Activated effector memory CD4-positive, alpha-beta T cell treated with anti-CD3 and anti-CD28 coated beads, Interleukin-2, amount 50 U/mL, for 16 hours (primary cell): ENCODE results near the gene AHNAK2.

Experiments
- DNase-seq: peaks from one replicate; pipeline ENCODE4 v3.0.0-alpha.2; 2020

The AHNAK2 gene

DNA sequence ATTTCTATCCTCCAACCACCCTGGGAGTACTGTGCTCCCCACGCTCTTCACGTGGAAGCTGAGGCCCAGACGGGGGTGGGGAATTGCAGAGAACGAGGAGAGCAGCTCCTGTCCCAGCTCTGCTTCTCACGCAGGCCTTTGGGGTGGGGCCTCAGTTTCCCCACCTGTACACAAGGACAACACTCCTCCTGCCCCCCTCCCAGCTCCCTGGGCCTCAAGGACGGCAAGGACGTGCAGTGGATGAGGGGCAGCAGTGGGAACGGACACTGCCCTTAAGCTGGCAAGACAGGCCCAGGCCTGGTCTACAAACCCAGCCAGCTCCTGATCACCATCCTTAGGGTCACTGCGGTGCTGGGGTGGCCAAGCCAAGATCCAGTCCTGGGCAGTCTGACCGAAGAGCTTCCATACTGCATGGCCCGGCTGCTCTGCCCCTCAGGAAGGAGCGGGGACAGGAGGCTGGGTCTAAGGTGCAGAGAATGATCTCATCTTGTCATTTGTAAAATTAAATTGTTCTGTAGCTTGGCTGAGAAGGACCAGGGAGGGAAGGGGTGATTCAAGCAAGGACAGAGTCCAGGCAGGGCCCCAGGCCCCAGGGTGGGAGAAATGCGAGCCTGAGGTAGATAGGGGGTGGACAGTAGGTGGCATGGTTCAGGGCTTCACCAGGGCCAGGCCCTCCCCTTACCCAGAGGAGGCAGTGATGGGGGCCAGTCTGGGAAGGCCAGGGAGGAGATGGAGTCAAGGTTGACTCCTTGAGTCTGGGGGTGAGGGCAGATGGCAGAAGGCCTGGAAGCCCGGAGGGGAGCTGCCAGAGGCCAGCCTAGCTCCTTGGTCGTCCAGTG lies 6.1 kb upstream of the AHNAK2 start:
- DNase-seq: no peak

DNA sequence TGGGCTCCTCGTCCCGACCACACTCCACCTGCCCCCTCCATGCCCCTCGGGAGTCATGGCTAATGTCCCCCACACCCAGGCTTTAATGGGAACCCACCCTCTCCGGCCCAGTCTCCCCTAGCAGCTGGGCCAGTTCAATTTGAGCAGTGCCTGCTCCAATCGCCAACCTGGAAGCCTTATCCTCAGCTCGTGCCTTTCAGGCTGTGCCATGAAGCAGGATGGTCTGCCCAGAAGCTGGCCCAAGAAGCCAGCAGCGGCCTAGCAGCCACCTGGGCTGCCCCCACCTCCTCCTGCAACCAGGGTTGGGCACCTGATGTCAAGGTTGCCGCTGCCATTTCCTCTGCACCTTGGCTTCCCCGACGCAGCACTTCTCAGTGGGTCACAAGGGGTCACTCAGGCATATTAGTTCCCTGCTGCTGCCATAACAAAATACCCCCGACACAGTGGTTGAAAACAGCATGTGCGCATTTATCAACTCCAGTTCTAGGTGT lies 5.1 kb upstream of the AHNAK2 start:
- DNase-seq: no peak

DNA sequence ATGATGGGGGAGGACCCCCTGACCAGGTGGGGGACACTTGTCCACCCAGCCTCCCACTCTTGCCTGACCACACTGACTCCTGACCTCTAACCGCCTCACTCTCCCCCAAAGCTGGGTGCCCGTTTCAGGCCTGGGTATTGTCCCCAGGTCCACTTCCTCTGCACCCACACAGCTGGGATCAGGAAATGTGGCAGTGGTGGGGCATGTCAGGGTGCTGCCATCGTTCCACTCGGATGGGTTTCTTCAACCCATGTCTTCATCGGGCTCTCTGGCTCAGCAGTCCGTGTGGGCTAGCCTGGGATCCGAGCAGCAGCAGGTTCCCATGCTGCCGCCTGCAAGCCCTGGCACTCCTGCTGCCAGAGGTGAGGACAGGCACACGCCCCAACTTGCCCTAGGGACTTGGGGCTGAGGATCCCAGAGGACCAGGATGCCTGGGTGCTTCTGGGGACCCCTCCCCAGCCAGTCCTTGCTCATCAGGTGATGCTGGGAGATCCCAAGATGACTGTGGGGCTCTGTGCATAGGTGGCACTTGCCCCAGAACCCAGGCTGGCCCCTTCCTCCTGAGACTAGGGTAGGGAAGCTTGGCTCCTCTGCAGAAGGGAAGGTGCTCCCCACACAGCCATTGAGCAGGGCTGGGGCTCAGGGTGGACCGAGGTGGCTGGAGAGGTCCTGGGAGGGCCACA lies 4.5 kb upstream of the AHNAK2 start:
- no peak for DNase-seq

DNA sequence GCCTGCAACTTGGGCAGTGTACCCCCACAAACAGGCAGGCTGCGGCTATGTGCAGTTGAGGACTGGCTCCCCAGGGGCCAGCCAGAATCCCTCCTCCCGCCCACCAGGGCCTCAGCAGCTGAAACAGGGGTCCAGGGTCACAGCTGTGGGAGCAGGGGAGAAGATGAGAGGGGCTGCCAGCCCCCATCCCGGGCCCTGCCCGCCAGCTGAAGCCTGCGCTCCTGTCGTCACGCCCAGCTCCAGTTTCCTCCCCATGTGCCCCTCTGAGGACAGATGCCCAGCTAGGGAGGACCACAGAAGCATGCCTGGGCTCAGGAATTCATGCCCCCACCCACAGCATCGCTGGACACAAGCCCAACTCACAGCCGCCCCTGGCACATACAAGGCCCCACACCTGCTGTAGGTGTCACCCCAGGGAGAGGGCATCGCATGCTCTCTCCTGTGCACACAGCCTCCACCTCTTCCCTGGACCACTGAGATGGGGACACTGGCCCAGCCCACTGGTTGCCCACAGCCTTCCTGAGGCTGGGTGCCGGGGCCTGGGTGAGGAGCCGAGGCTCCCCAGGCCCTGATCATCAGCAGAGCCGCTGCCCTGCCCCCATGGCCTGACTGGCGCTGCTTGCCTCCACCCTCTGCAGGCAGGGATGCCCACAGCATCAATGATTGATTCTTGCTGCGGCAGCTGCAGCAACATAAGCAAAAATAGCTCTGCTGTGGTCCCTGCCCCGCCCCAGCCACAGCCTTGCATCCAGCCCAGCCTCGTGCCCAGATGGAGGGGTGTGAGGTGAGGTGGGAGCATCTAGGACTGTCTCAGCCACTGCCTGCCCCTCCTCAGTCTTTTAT lies 3.7 kb upstream of the AHNAK2 start:
- no peak for DNase-seq

DNA sequence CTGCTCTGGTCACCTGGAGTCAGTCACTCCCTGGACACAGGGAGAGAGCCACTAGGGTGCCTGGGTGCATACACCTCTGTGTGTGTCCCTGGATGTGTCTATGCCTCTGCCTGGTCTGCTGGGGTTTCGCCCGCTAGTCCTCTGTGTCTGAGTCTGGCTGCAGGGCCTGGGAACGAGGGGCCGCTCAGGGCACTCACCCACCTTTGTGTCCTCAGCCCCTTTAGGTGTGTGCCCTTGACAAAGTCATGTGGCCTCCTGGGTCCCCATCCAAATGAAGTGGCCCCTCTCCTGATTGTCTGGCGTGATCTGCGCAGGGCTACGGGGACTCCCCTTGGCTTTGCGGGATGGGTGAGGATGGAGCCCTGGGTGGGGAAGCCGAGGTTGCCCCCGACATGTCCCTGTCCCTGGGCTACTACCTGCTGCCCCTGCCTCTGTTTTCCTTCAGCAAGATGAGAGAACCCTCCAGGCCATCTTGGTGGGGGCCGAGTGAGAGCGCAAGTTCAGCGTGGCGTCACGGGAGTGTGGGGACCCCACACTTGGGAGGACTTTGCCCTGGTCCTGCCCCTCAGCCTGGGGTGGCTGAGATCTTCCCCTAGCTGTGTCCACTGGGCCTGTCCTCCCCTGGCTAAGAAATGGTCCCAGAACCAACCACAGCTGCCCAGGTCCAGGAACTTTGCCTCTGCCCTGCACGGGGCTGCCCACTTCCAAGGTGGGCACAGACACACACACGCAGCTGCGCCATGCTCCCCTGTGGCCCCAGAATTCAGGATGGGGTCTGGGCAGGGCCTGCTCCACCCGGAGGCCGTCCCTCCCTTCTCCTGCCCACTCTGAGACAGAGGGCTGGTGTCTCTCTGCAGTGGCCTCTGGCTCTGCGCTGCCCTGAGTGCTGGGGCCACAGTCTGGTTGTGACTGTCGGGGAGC lies 2.7 kb upstream of the AHNAK2 start:
- no peak for DNase-seq

DNA sequence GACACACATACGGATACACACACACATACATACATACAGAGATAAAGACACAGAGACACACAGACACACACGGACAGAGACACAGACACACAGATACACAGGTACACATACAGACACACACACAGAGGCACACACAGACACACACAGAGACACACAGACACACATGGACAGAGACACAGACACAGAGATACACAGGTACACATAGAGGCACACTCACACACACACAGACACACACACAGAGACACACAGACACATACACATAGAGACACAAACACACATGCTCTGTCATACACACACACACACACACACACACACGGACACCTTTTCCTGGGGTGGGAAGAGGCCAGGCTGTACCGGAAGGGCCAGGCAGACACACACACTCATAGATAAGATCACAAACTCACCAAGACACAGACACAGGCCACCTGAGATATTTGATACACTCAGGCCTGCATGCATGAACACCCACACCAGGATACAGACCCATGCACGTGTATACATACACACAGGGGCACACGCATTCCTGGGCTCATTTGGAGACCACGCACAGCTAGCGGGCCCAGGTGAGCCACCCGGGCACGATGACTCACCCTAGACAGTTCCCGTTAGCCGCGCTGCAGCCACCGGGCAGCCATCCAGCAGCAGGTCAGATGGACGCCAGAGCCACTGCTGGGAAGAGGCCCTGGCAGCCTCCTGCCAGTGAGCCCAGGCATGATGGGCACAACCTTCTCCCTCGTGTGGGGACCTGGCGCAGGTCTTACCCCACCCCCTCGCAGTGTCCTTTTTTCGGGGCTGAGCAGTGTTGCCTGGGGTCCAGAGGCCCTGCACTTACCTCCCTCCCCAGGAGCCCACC lies 1.8 kb upstream of the AHNAK2 start:
- DNase-seq: no peak

DNA sequence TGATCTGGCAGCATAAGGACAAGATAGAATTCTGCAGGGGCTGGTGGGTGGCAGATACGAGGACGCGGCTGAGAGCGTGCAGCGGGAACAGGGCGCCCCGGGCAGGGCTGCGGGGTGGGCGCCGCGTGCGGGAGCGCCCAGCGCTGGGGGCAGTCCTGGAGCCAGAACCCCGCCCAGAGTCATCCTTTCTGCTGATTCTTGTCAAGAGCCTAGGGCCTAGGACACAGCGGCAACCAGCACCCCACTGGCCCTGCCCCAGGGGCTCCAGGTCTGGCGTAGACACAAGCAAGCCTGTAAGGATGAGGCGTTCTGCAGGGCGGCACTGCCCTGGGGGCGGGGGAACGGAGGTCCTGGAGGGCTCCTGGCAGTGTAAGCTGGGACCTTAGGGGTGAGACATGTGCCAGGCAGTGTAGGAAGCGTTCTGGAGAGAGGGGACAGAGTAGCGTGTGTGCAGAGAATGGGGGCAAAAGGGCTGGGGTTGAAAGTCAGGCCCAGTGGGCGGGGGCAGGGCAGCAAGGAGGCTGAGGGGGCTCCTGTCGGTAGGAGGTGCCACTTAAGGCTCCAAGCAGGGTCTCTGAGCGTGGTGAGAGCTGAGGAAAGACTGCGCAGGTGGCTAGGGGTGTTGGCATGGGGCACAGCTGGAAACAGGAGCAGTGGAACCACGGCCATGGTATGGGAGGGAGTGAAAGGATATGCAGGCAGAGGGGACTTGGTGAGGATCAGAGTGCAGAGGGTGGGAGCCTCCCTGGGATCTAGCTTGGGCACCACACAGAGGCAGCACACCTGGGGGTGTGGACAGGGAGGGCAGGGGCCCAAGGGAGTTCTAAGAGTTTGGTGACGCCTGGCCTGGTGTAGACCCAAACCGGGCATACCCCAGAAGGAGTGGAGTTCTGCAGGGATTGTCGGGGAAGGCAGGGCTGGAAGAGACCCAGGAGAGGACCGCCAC lies 845 bp upstream of the AHNAK2 start:
- DNase-seq: no peak

DNA sequence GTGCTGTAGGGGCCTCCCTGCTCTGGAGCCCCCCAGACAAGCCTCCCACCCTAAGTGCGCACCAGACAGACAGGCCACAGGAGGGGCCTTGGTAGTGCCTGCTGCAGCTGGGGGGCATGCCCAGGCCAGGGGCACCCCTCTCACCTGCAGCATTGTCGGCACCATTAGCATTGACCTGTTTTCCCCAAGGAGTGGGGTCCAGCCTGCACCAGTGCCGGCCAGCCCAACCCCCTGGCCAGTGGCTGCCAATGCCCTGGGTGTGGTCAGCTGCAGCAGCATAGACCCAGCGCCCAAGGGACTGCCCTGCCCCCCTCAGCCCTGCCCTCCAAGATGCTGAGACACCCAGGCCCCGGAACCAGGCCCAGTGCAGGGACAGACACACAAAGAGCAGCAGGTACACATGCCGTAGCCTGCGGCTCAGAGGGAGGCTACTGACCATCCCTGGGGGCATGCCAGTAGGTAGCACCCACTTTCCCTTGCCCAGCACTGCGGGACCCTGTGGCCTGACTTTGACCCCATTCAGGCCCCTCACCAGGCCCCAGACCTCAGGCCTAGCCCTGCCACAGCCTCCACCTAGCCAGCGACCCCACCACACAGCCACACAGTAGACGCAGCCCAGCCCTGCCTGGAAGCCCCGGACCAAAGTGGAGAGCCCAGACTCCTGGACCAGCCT lies 1.0 kb downstream of the AHNAK2 start:
- DNase-seq: no peak

DNA sequence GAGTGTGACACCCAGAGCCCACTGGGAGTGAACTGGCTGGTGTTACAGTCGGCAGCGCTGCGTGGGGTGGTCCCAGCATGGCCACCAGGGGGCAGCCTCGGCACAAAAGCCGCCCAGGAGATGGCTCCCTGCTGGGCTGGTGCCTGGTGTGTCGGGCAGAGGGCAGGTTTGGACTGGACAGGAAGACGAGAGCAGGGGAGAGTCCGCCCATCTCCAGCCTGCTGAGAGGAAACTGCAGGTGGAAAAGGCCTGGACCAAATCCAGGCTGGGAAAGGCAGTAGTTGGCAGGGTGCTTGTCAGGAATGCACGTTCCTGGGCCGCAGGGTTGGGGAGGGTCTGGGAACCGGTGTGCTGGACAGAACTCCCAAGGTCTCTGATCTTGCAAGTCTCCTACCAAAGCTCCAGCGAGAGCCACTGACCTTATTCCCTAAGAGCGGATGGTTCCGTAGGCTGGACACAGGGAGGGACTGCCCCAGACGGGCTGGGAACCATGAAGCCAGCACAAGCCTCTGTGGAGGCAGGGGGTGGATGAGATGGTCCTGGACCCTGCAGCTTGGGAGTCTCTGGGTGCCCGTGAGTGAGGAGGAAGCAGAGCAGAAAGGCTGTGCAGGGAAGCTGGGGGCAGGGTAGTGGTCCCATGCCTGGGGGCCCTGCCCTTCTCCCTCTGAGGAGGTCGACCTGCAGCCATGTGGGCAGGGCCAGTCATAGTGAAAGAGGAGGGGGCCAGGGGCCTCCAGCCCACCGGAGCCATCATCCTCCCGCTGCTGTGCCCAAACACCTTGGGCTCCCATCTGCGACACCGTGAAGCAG lies 1.8 kb downstream of the AHNAK2 start:
- peak; percentile 95 for DNase-seq

DNA sequence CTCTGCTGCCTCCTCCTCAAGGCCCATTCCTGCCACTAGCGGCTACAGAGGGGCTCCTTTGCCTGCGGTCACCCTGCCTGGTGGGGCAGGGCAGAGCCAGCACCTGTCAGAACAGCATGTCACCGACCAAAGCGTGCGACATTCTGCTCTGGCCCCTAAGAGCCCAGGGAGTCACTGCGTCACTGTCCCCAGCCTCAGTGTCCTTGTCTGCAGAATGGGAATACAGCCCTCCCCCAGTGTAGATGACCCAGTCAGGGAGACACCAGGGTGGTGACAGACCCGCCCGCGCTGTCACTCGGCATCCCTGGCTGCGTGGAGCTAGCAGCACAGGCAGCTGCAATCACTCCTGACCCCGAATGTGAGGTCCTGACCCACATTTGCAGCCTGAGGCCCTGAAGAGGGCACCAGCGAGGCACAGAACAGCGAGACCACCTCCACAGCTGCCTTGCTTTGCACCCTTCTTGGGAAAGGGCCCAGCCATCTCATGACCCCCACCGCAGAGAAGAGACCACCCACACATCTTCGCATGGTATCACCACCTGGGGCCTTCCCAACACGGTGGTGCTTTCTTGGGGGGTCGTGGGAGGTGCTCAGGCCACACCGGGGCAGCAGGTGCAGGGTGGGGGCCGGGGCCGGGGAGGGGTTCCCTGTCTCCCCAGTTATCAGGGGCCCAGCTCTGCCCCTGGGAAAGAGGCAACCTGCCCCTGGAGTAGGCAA lies 2.5 kb downstream of the AHNAK2 start:
- DNase-seq: no peak

DNA sequence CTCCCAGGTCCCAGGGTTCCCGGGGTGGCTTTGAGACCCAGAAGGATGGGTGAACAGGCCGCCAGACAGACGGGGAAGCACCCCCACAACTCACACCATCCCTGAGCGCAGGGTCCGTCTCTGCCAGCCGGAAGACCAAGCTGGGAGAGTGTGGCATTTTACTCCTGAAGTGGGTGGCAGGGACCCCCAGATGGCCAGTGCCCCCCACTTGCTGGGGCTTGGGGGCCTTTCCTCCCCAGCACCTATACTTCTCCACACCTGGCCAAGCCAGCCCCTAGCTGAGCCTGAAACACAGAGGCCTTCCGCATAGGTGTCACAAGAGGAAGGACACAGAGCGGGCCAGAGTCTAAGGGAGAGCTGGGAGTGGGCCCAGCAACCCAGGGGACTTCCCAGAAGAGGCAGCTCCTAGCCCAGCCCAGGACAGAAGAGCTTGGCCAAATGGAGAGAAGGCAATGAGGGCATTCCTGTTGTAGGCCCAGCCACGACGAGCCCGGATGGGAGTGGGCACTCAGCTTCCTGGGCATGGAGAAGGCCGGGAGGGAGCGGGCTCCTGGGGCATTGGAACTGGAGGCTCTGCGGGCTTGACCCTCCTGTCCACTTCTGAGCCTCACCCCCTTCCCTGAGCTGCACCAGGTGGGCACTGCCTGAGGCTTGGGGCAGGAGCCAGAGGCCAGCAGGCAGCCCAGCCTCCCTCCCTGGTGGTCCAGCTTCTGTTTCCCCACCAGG lies 3.3 kb downstream of the AHNAK2 start:
- no peak for DNase-seq

DNA sequence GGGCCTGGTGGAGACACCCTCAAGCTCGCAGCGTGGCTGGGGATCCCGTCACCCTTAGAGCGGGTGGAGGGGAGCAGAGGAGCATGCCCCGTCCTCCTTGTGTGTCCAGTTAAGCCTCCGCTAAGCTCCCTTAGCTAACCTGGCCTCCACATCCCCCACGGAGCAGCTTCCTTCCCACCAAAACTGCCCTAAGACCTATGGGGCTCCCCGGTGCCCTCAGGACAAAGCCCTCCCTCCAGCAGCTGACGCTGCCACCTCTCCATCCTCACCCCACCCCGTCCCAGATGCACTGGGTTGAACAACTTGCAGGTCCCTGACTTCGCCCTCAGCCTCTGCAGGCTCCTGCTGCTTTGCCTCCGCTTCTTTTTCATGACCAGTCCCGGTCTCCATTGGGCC lies 4.0 kb downstream of the AHNAK2 start:
- no peak for DNase-seq

DNA sequence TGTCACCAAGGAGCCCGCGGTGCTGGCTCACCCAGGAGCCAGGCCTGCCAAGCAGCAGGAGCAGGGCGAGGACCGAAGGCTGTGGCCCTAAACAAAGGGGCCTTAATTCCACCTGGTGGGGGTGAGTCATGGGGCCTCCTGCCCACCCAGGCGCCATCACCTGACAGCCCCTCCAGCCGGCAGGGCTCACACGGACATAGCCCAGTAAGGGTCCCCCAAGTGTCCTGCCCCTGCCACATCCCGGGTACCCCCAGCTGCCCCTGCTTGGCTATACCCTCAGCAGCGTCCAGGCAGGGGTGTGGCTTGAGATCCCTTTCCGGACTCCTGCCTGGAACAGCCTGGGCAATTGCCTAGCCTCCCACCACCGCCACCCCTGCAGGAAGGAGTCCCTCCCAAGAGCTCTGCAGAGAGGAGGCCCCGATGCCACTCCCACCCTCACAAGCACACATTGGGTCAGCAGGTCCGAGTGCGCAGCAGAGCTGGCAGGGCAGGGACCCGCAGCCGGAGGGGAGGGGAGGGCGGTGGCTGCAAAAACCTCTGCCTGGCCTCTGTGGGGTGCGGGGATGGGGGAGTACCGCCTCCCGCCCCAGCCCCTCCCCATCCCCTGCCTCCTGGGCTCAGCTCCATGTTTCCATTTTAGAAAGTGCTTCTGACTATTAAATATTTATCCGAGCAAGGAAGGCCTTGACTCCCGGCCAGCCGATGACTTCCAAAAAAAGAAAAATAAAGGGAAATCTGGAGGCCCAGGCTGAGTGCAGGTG lies 4.6 kb downstream of the AHNAK2 start:
- DNase-seq: no peak

DNA sequence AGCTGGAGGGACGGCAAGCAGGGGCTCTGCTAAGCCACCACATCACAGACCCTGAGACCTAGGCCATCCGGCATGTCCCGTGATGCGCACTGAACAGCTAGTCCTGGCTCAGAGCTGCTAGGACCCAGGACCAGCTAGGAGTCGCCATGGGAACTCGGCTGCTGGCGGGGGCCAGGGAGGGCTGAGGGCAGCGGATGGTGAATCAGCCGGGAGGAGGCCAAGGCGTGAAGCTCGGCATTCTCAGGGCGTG lies 5.1 kb downstream of the AHNAK2 start:
- no peak for DNase-seq

DNA sequence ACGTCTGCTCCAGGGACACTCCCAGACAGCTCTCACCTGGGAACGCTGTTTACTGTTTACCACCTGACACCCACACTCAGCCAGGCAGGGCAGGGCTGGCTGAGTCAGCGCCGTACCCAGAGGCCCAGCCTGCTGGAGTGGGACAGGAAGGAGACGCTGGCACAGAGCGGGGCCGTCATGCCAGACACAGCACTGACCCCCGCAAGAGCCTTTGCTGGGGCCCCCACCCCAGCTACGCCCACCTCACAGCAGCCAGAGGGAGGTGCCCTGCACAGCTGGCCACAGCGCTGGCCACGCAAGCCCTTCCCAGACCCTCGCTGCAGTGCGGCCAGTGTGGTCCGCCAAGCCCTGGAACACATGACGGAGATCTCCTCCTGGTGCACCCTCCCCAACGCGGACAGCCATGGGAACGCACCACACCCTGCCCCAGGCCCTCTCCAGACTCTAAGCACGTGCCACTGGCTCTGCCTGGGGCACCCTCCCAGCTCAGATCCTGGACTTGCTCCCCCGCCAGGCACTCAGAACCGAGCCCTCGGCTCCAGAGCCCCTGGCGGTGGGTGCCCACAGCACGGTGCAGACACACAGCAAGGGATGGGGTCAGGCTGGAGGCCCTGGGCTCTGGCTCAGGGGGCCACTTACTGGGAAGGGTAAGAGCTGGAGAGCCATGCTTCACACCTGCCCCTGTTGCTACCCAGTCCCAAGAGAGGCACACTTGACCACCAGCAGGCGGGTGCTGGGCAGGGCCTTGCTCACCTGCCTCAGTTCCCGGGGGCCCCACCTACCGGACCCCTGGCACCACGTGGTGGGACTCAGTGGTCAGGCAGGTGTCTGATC lies 5.7 kb downstream of the AHNAK2 start:
- no peak for DNase-seq
